MCF 10A (cell line): ENCODE data around the gene NECTIN1. TPM values are rescaled to one million over a fixed set of nuclear protein-coding genes. Genes with fewer than 3 reads are reported as not detected.

Source experiments
- BruUV-seq: library from RNA; stranded (reverse); fragments of 400-500 nt; replicated peaks from 2 replicates; lab custom pipeline; 2021; lab: Mats Ljungman, UMichigan
- CTCF ChIA-PET: fragments of 300-600 bp; sonication (Branson Sonifier 250); formaldehyde crosslinking; extraction: SDS; loops from one replicate; lab custom pipeline; 2021; ENCODE audit warnings: antibody characterized with exemption, inconsistent platforms; lab: Yijun Ruan, JAX
- POLR2A ChIA-PET: fragments of 300-600, 350-650 bp; sonication (Branson Sonifier 250); formaldehyde crosslinking; extraction: SDS; loops from one replicate; lab custom pipeline; 2020; ENCODE audit warnings: antibody characterized with exemption, inconsistent platforms; lab: Yijun Ruan, JAX
- DNase-seq: peaks from one replicate; pipeline ENCODE4 v3.0.0-alpha.2; 2018; ENCODE audit not compliant: unreplicated experiment
- H3K27ac Mint-ChIP-seq: one replicate; pipeline ENCODE4 v1.8.0; 2022; ENCODE audit warnings: mild to moderate bottlenecking, low read depth, mixed read lengths; ENCODE audit not compliant: unreplicated experiment
- H3K27me3 Mint-ChIP-seq: one replicate; pipeline ENCODE4 v1.8.0; 2022; ENCODE audit warnings: mixed read lengths; ENCODE audit not compliant: insufficient read depth, unreplicated experiment
- H3K36me3 Mint-ChIP-seq: one replicate; pipeline ENCODE4 v1.8.0; 2022; ENCODE audit warnings: mild to moderate bottlenecking, moderate library complexity, mixed read lengths; ENCODE audit not compliant: insufficient read depth, unreplicated experiment
- H3K4me1 Mint-ChIP-seq: one replicate; pipeline ENCODE4 v1.8.0; 2022; ENCODE audit warnings: mixed read lengths; ENCODE audit not compliant: insufficient read depth, unreplicated experiment
- H3K4me3 Mint-ChIP-seq: one replicate; pipeline ENCODE4 v1.8.0; 2022; ENCODE audit warnings: mild to moderate bottlenecking, moderate library complexity, mixed read lengths; ENCODE audit not compliant: unreplicated experiment
- H3K9me3 Mint-ChIP-seq: one replicate; pipeline ENCODE4 v1.8.0; 2022; ENCODE audit warnings: mixed read lengths; ENCODE audit not compliant: unreplicated experiment
- intact Hi-C: fragments of 100-400 bp; cut with micrococcal nuclease; formaldehyde crosslinking; loops from 2 replicates; pipeline ENCODE4 v1.14.1; 2022
- total RNA-seq: library from RNA; stranded (reverse); gene quantifications from 2 replicates; pipeline ENCODE4 v1.2.3, GENCODE V29; 2022
- TF ChIP-seq, protein P1 (sequence below): fragments of 200-600 bp; IDR thresholded peaks from one replicate; pipeline ENCODE4 v1.8.0; 2022; ENCODE audit warnings: antibody characterized with exemption, mild to moderate bottlenecking; ENCODE audit not compliant: unreplicated experiment

NECTIN1 gene
- total RNA-seq, 1 experiment from 2014 or later = 59.2 TPM

DNA sequence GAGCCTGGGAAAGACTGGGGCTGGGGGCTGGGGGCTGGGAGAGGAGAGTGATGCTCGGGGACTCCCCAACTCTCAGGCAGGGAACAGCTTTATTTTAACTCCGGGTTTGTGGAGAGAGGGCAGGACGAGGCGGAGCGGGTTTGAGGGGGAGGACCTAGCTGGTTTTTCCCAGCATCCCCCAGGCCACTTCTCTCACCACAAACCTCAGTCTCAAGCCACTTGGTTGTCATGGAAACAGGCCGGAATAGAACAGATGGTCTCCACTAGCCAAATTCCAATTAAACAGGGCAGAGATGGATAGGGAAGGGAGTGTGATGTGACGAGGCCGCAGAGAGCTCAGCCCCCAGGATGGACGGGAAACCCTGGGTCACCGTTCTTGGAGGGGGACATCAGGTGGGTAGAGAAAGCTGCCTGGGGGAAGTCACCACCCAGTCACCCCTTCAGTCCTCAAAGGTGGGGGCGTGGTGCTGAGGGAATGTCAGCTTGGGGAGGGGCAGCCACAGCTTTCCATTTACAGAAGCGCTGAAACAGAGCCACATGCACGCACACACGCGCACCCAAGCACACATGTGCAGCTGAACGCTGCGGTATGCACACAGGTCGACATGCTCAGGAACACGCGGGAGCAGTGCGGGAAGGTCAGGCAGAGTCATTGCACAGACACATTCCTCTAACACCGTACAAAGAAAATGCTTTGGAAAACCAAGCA lies 19.2 kb downstream of the NECTIN1 start:
- no TSS peak for BruUV-seq
- ChIA-PET POLR2A (interaction anchor here (0.9 to 1.1 kb wide), 2 partner anchors 10 to 11 kb away, joined by 3 to 4 read pairs; no protein-coding TSS in a partner anchor), CTCF (interaction anchor here (0.9 to 1.7 kb wide), 2 partner anchors 12 to 20 kb away, joined by 4 to 7 read pairs; no protein-coding TSS in a partner anchor)
- DNase-seq = no peak
- Mint-ChIP-seq H3K27ac (no peak overlapping the region), H3K4me1 (peaks cover 22% of the 10 kb centered on the region), H3K9me3 (no peaks in the 10 kb centered on the region), H3K36me3 (peaks cover 5% of the 10 kb centered on the region), H3K4me3 (no peak overlapping the region), H3K27me3 (no peaks in the 10 kb centered on the region)
- TF ChIP-seq, protein P1, sequence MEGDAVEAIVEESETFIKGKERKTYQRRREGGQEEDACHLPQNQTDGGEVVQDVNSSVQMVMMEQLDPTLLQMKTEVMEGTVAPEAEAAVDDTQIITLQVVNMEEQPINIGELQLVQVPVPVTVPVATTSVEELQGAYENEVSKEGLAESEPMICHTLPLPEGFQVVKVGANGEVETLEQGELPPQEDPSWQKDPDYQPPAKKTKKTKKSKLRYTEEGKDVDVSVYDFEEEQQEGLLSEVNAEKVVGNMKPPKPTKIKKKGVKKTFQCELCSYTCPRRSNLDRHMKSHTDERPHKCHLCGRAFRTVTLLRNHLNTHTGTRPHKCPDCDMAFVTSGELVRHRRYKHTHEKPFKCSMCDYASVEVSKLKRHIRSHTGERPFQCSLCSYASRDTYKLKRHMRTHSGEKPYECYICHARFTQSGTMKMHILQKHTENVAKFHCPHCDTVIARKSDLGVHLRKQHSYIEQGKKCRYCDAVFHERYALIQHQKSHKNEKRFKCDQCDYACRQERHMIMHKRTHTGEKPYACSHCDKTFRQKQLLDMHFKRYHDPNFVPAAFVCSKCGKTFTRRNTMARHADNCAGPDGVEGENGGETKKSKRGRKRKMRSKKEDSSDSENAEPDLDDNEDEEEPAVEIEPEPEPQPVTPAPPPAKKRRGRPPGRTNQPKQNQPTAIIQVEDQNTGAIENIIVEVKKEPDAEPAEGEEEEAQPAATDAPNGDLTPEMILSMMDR = no peak
- intact Hi-C loops = no loop called here

- Mint-ChIP-seq H3K9me3 (no peaks in the 10 kb centered on the region), H3K4me1 (peaks cover 19% of the 10 kb centered on the region), H3K27me3 (no peaks in the 10 kb centered on the region), H3K36me3 (peaks cover 7% of the 10 kb centered on the region), H3K27ac (no peak overlapping the region), H3K4me3 (no peak overlapping the region)
- BruUV-seq = no TSS peak
- CTCF ChIA-PET = interaction anchor here (0.9 to 1.7 kb wide), 2 partner anchors 12 to 21 kb away, joined by 4 to 7 read pairs; no protein-coding TSS in a partner anchor
- POLR2A ChIA-PET = interaction anchor here (0.9 kb wide), 1 partner anchor 10 kb away, joined by 4 read pairs; no protein-coding TSS in a partner anchor
- no peak for DNase-seq
- intact Hi-C loops = no loop called here
- TF ChIP-seq, protein P1 = no peak
These were observed 19.8 kb downstream of the NECTIN1 start for GRCh38 chr11:119709171-119709570.

GRCh38 chr11:119708384-119708783 lies 20.6 kb downstream of the NECTIN1 start:
- no peak overlapping the region for H3K4me3 Mint-ChIP-seq
- H3K36me3 Mint-ChIP-seq = peaks cover 7% of the 10 kb centered on the region
- H3K4me1 Mint-ChIP-seq = peaks cover 19% of the 10 kb centered on the region
- TF ChIP-seq, protein P1 = no peak
- CTCF ChIA-PET = interaction anchor here (0.6 kb wide), 1 partner anchor 347 kb away, joined by 3 read pairs; no protein-coding TSS in a partner anchor
- no peaks in the 10 kb centered on the region for H3K9me3 Mint-ChIP-seq
- no peak for DNase-seq
- POLR2A ChIA-PET = interaction anchor here (0.6 to 1.7 kb wide), 2 partner anchors 9 to 17 kb away, joined by 3 read pairs; no protein-coding TSS in a partner anchor
- no peaks in the 10 kb centered on the region for H3K27me3 Mint-ChIP-seq
- BruUV-seq = no TSS peak
- intact Hi-C loops = no loop called here
- H3K27ac Mint-ChIP-seq = no peak overlapping the region

- POLR2A ChIA-PET = interaction anchor here (0.5 to 1.7 kb wide), 3 partner anchors 15 to 336 kb away, joined by 3 read pairs; no protein-coding TSS in a partner anchor
These were observed 22.1 kb downstream of the NECTIN1 start for GRCh38 chr11:119706887-119707286.

More at GRCh38 chr11:119706887-119707286, 22.1 kb downstream of the NECTIN1 start:
- no peak overlapping the region for H3K4me3 Mint-ChIP-seq
- CTCF ChIA-PET = interaction anchor here (0.5 to 1.0 kb wide), 3 partner anchors 14 to 218 kb away, joined by 3 to 5 read pairs (median 3); no protein-coding TSS in a partner anchor
- H3K9me3 Mint-ChIP-seq = no peaks in the 10 kb centered on the region
- TF ChIP-seq, protein P1 = no peak
- peaks cover 12% of the 10 kb centered on the region for H3K36me3 Mint-ChIP-seq
- intact Hi-C loops = no loop called here
- BruUV-seq = no TSS peak
- H3K27me3 Mint-ChIP-seq = no peaks in the 10 kb centered on the region
- no peak overlapping the region for H3K27ac Mint-ChIP-seq
- DNase-seq = no peak
- peaks cover 20% of the 10 kb centered on the region for H3K4me1 Mint-ChIP-seq
